ENCODE measurements around the gene SEL1L. TPM values are rescaled to one million over a fixed set of nuclear protein-coding genes. Genes with fewer than 3 reads are reported as not detected.

SEL1L gene
- total RNA-seq, 1 experiment from 2014 or later = 47.1 TPM

Other genes starting within 250 kb of the SEL1L start
- 6.3 and 6.9 TPM in 2 replicates for gene STON2, start 133.5 kb downstream of the SEL1L start, total RNA-seq (2014; rRNA removed; shearing (Covaris generic))